Astrocyte (in vitro differentiated cells and primary cell): ENCODE data around the gene TSBP1. TPM values are rescaled to one million over a fixed set of nuclear protein-coding genes. Genes with fewer than 3 reads are reported as not detected.

Source experiments
- DNase-seq: peaks from one replicate; pipeline ENCODE4 v3.0.0-alpha.2; 2010; ENCODE audit warnings: low read depth
- FAIRE-seq: peaks from 2 replicates; lab custom pipeline; 2011; peaks lifted over from hg19 to GRCh38; lab: Jason Lieb, UNC
- H2AFZ ChIP-seq: 2 replicates; pipeline ENCODE4 v1.6.0; 2012; ENCODE audit warnings: low read depth, low read length, inconsistent platforms
- H3K27ac ChIP-seq: 2 replicates; pipeline ENCODE4 v1.5.1; 2011; ENCODE audit warnings: low read depth, low read length, inconsistent platforms
- H3K27me3 ChIP-seq: 2 replicates; pipeline ENCODE4 v1.6.0; 2011; ENCODE audit warnings: low read length, inconsistent platforms; ENCODE audit not compliant: insufficient read depth
- H3K36me3 ChIP-seq: 2 replicates; pipeline ENCODE4 v1.5.1; 2011; ENCODE audit warnings: low read length, inconsistent platforms; ENCODE audit not compliant: insufficient read depth
- H3K4me1 ChIP-seq: 2 replicates; pipeline ENCODE4 v1.5.1; 2011; ENCODE audit warnings: low read length, inconsistent platforms; ENCODE audit not compliant: insufficient read depth
- H3K4me2 ChIP-seq: 2 replicates; pipeline ENCODE4 v1.6.0; 2012; ENCODE audit warnings: low read length, inconsistent platforms
- H3K4me3 ChIP-seq: 2 replicates; pipeline ENCODE4 v1.5.1; 2011; ENCODE audit warnings: low read depth, mild to moderate bottlenecking, low read length, inconsistent platforms; ENCODE audit not compliant: insufficient read depth
- H3K79me2 ChIP-seq: 2 replicates; pipeline ENCODE4 v1.6.0; 2012; ENCODE audit warnings: mild to moderate bottlenecking, low read length, inconsistent platforms; ENCODE audit not compliant: insufficient read depth
- H3K9ac ChIP-seq: 2 replicates; pipeline ENCODE4 v1.6.0; 2012; ENCODE audit warnings: mild to moderate bottlenecking, low read length, inconsistent platforms
- H3K9me3 ChIP-seq: 2 replicates; pipeline ENCODE4 v1.5.1; 2012; ENCODE audit warnings: low read depth, mild to moderate bottlenecking, low read length, inconsistent platforms; ENCODE audit not compliant: insufficient read depth
- H4K20me1 ChIP-seq: 2 replicates; pipeline ENCODE4 v1.6.0; 2012; ENCODE audit warnings: low read length, inconsistent platforms; ENCODE audit not compliant: insufficient read depth
- H3K27ac Mint-ChIP-seq: one replicate; pipeline ENCODE4 v1.8.0; 2021; ENCODE audit warnings: mild to moderate bottlenecking, mixed read lengths; ENCODE audit not compliant: unreplicated experiment
- H3K27me3 Mint-ChIP-seq: one replicate; pipeline ENCODE4 v1.8.0; 2021; ENCODE audit warnings: low read depth, mixed read lengths; ENCODE audit not compliant: unreplicated experiment
- H3K36me3 Mint-ChIP-seq: one replicate; pipeline ENCODE4 v1.8.0; 2021; ENCODE audit warnings: low read depth, mixed read lengths; ENCODE audit not compliant: unreplicated experiment
- H3K4me1 Mint-ChIP-seq: one replicate; pipeline ENCODE4 v1.8.0; 2021; ENCODE audit warnings: low read depth, mixed read lengths; ENCODE audit not compliant: unreplicated experiment
- H3K4me3 Mint-ChIP-seq: one replicate; pipeline ENCODE4 v1.8.0; 2021; ENCODE audit warnings: mild to moderate bottlenecking, moderate library complexity, mixed read lengths; ENCODE audit not compliant: unreplicated experiment
- H3K9me3 Mint-ChIP-seq: one replicate; pipeline ENCODE4 v1.8.0; 2021; ENCODE audit warnings: mild to moderate bottlenecking, mixed read lengths; ENCODE audit not compliant: unreplicated experiment
- EZH2 ChIP-seq: IDR thresholded peaks from 2 replicates; pipeline ENCODE4 v1.6.1; 2012; ENCODE audit warnings: mild to moderate bottlenecking, low read length, inconsistent platforms; ENCODE audit not compliant: insufficient read depth
- total RNA-seq: library from RNA; stranded (reverse); gene quantifications from 2 replicates; pipeline ENCODE4 v1.2.1, GENCODE V29; 2021
- TF ChIP-seq, protein P1 (sequence below): IDR thresholded peaks from 2 replicates; pipeline ENCODE4 v1.5.1; 2011; ENCODE audit warnings: low read depth, mild to moderate bottlenecking, inconsistent platforms, low read length, moderate library complexity; ENCODE audit not compliant: insufficient read depth

The TSBP1 gene
- total RNA-seq, 1 donor from 2014 or later, result not detected

DNA sequence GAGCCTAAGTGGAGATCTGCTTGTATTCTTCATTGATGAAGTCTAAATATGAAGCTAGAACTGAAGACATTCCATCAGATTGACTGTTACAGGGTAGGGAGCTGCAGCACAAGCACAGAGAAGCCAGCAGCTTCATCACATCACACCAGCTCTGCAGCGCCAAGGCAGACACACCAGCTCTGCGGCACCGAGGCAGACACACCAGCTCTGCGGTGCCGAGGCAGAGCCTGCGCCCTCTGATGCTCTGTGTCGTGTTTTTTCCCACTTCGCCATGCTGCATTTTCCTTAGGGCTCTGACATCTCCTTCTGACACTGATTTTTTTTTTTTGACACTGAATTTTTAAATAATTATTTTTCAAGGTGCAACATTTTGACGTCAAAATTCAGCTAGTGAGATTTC is 34.5 kb upstream of the TSBP1 start:
- Histone ChIP-seq H2AFZ (no peak overlapping the region), H3K4me2 (no peak overlapping the region), H3K36me3 (no peaks in the 10 kb centered on the region), H3K27me3 (peaks cover 26% of the 10 kb centered on the region), H3K4me1 (no peaks in the 10 kb centered on the region), H3K27ac (no peak overlapping the region), H4K20me1 (no peaks in the 10 kb centered on the region), H3K4me3 (no peak overlapping the region), H3K79me2 (no peaks in the 10 kb centered on the region), H3K9ac (no peak overlapping the region), H3K9me3 (no peaks in the 10 kb centered on the region)
- peaks cover 18% of the 10 kb centered on the region for H3K27me3 Mint-ChIP-seq
- no peaks in the 10 kb centered on the region for H3K9me3 Mint-ChIP-seq
- H3K4me1 Mint-ChIP-seq, result no peaks in the 10 kb centered on the region
- DNase-seq, result no peak
- no peaks in the 10 kb centered on the region for H3K36me3 Mint-ChIP-seq
- H3K27ac Mint-ChIP-seq, result no peak overlapping the region
- FAIRE-seq, result no peak
- no peak overlapping the region for H3K4me3 Mint-ChIP-seq
- TF ChIP-seq, protein P1, sequence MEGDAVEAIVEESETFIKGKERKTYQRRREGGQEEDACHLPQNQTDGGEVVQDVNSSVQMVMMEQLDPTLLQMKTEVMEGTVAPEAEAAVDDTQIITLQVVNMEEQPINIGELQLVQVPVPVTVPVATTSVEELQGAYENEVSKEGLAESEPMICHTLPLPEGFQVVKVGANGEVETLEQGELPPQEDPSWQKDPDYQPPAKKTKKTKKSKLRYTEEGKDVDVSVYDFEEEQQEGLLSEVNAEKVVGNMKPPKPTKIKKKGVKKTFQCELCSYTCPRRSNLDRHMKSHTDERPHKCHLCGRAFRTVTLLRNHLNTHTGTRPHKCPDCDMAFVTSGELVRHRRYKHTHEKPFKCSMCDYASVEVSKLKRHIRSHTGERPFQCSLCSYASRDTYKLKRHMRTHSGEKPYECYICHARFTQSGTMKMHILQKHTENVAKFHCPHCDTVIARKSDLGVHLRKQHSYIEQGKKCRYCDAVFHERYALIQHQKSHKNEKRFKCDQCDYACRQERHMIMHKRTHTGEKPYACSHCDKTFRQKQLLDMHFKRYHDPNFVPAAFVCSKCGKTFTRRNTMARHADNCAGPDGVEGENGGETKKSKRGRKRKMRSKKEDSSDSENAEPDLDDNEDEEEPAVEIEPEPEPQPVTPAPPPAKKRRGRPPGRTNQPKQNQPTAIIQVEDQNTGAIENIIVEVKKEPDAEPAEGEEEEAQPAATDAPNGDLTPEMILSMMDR, result no peak
- no peak for TF ChIP-seq EZH2

DNA sequence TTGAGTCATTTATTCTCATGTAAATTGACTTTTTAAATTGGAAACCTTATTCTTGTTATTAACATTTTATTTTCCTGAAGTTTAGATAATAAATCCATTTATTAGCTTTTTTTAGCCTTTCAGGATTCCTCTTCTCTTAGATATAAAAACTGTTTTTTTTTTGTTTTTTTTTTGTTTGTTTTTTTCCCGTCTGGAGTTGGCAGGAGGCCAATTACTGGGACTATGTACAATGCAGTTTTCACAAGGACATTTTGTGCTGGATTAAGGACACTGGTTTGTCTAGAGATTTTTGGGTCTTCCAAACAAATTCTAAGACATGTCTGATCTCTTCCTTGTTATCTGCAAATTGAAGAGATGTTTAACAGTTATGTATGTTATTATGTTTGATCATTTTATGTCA is 34.0 kb upstream of the TSBP1 start:
- Mint-ChIP-seq H3K27ac (no peak overlapping the region), H3K4me1 (no peaks in the 10 kb centered on the region), H3K4me3 (no peak overlapping the region), H3K36me3 (no peaks in the 10 kb centered on the region), H3K27me3 (peaks cover 15% of the 10 kb centered on the region), H3K9me3 (no peaks in the 10 kb centered on the region)
- DNase-seq (no peak), FAIRE-seq (no peak)
- peaks cover 26% of the 10 kb centered on the region for H3K27me3 ChIP-seq
- H3K4me2 ChIP-seq, result no peak overlapping the region
- TF ChIP-seq, protein P1, result no peak
- no peak for TF ChIP-seq EZH2
- no peaks in the 10 kb centered on the region for H3K4me1 ChIP-seq
- H3K36me3 ChIP-seq, result no peaks in the 10 kb centered on the region
- H3K9ac ChIP-seq, result no peak overlapping the region
- no peak overlapping the region for H3K27ac ChIP-seq
- H3K9me3 ChIP-seq, result no peaks in the 10 kb centered on the region
- H2AFZ ChIP-seq, result no peak overlapping the region
- no peak overlapping the region for H3K4me3 ChIP-seq
- H4K20me1 ChIP-seq, result no peaks in the 10 kb centered on the region
- no peaks in the 10 kb centered on the region for H3K79me2 ChIP-seq

DNA sequence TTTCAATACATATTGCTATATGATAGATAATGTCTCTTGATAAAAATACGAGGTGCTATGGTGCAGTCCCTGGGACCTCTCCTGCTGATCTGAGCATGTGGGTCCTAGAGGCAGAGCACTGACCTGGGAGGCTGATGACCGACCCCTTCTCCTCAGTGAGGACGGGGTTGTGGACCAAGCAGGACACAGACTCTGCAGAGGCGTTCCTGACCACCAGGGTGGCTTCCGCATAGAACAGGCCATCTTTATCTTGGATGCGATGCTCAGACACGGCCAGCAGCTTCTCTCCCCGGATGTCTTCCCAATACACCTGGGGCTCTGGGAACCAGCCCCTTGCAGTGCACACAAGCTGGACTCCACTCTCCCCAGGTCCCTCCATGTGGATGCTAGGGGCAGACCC is 31.1 kb upstream of the TSBP1 start:
- peaks cover 21% of the 10 kb centered on the region for H3K27me3 ChIP-seq
- H3K27ac Mint-ChIP-seq, result no peak overlapping the region
- no peaks in the 10 kb centered on the region for H3K9me3 ChIP-seq
- no peaks in the 10 kb centered on the region for H3K4me1 Mint-ChIP-seq
- peaks cover 3% of the 10 kb centered on the region for H3K9me3 Mint-ChIP-seq
- H3K27me3 Mint-ChIP-seq, result peaks cover 8% of the 10 kb centered on the region
- H3K4me3 Mint-ChIP-seq, result no peak overlapping the region
- TF ChIP-seq EZH2, result no peak
- TF ChIP-seq, protein P1, result no peak
- H2AFZ ChIP-seq, result no peak overlapping the region
- H3K4me2 ChIP-seq, result no peak overlapping the region
- H3K79me2 ChIP-seq, result no peaks in the 10 kb centered on the region
- H3K27ac ChIP-seq, result no peak overlapping the region
- DNase-seq (no peak), FAIRE-seq (no peak)
- H3K9ac ChIP-seq, result no peak overlapping the region
- no peaks in the 10 kb centered on the region for H3K4me1 ChIP-seq
- no peaks in the 10 kb centered on the region for H3K36me3 ChIP-seq
- peaks cover 1% of the 10 kb centered on the region for H3K36me3 Mint-ChIP-seq
- no peak overlapping the region for H3K4me3 ChIP-seq
- H4K20me1 ChIP-seq, result no peaks in the 10 kb centered on the region
